ENCODE results near the gene TNFSF15.

GRCh38 chr9:114782586-114782985 is 23.3 kb downstream of the TNFSF15 start:
- TF ChIP-seq CTCF (IDR thresholded peaks at IDR 0.05; ENCODE audit: extremely low read depth in 1 of 2, insufficient read depth in 1 of 2, low read depth in 1 of 2, low read length in 2 of 2), result no peak
- TF ChIP-seq EZH2 (IDR thresholded peaks at IDR 0.05; ENCODE audit: borderline replicate concordance, low read depth, low read length, severe bottlenecking), result no peak
